ENCODE measurements around the gene C2orf76.

DNA sequence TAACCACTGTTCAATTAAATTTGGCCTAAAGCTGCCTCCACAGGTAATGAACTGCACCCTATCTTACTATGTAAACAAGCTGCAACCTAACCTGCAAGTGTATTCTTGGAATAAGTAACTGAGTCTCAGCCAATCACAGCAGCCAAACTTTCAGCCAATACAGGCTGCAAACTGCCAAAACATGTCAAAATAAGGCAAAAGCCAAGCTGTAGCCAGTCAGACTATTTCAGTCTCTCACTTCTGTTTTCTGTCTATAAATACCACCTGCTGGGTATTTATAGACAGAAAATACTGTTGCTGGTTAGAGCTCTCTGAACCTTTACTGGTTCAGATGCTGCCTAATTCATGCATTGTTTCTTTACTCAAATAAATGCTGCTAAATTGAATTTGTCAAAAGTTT, 14.3 kb downstream of the C2orf76 start:
- TF ChIP-seq CTCF (IDR thresholded peaks at IDR 0.05) (no peak), POLR2AphosphoS5 (IDR thresholded peaks at IDR 0.05) (no peak)
